ENCODE measurements around the gene PRUNE2. TPM values are rescaled to one million over a fixed set of nuclear protein-coding genes. Genes with fewer than 3 reads are reported as not detected.

Gene PRUNE2
- total RNA-seq, 2 experiments from 2014 or later, result 0.38 to 0.72 TPM

DNA sequence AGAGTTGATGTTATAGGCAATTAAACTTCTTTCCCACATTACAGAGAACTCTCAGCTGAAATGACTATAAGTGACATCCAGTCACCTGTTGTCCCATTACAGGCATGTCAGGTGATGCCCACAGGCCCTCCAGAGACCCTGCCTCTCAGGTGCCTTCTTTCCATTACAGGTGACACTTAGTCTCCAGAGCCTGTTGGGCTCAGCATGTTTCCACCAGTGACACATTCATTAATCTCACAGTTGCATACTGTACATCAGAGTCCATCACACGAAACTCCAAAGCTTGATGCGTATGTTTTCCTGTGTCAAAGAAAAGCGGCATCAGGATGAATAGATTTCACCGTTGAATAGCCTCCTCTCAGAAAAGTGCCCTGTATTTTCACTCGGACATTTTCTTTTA is 14.6 kb downstream of the PRUNE2 start:
- ChIA-PET POLR2A (no interaction called here), CTCF (interaction anchor here (1.3 kb wide), 1 partner anchor 81 kb away, joined by 3 read pairs; no protein-coding TSS in a partner anchor)
- Mint-ChIP-seq H3K4me3 (no peak overlapping the region), H3K4me1 (ENCODE audit: low read depth) (no peaks in the 10 kb centered on the region), H3K27ac (no peak overlapping the region), H3K9me3 (no peaks in the 10 kb centered on the region), H3K36me3 (ENCODE audit: low read depth) (no peaks in the 10 kb centered on the region), H3K27me3 (no peaks in the 10 kb centered on the region)
- TF ChIP-seq CTCF (IDR thresholded peaks at IDR 0.05), result no peak
- intact Hi-C loops (cut with micrococcal nuclease), result no loop called here
- no peak for ATAC-seq
- no peak for DNase-seq

- no peak overlapping the region for H3K27ac Mint-ChIP-seq
- no peaks in the 10 kb centered on the region for H3K27me3 Mint-ChIP-seq
- no peaks in the 10 kb centered on the region for H3K9me3 Mint-ChIP-seq
- ATAC-seq (no peak), DNase-seq (no peak)
- no peaks in the 10 kb centered on the region for H3K36me3 Mint-ChIP-seq (ENCODE audit: low read depth)
- no peak for TF ChIP-seq CTCF (IDR thresholded peaks at IDR 0.05)
- intact Hi-C loops (cut with micrococcal nuclease), result no loop called here
- no peaks in the 10 kb centered on the region for H3K4me1 Mint-ChIP-seq (ENCODE audit: low read depth)
- CTCF ChIA-PET, result no interaction called here
- H3K4me3 Mint-ChIP-seq, result no peak overlapping the region
- POLR2A ChIA-PET, result no interaction called here
Observed at GRCh38 chr9:76887951-76888350, 18.0 kb downstream of the PRUNE2 start.

- no peaks in the 10 kb centered on the region for H3K36me3 Mint-ChIP-seq (ENCODE audit: low read depth)
- ChIA-PET POLR2A (no interaction called here), CTCF (no interaction called here)
- no peaks in the 10 kb centered on the region for H3K9me3 Mint-ChIP-seq
- H3K4me1 Mint-ChIP-seq (ENCODE audit: low read depth), result no peaks in the 10 kb centered on the region
- no peaks in the 10 kb centered on the region for H3K27me3 Mint-ChIP-seq
- intact Hi-C loops (cut with micrococcal nuclease), result no loop called here
- no peak for ATAC-seq
- no peak overlapping the region for H3K27ac Mint-ChIP-seq
- DNase-seq, result no peak
- H3K4me3 Mint-ChIP-seq, result no peak overlapping the region
- no peak for TF ChIP-seq CTCF (IDR thresholded peaks at IDR 0.05)
Observed at GRCh38 chr9:76887003-76887821, 18.7 kb downstream of the PRUNE2 start.

DNA sequence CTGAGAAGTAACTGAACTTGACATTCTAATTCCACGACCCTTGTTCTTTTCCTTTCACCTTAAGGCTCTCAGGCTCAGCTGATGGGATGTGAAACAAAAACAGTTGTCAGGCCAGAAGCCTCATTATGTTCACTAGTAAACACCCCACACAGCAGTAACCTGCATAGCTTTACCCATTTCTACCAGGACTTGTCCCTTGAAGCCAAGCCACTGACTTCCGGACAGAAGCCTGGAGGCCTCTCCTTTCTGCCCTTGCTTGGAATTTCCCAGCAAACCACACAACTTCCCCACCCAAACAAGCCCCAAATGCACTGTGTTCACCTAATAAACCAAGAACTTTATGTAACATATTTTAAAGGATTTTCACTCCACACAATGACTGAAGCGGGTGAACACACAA is 19.6 kb downstream of the PRUNE2 start:
- Mint-ChIP-seq H3K27ac (no peak overlapping the region), H3K4me1 (ENCODE audit: low read depth) (no peaks in the 10 kb centered on the region), H3K36me3 (ENCODE audit: low read depth) (no peaks in the 10 kb centered on the region), H3K27me3 (no peaks in the 10 kb centered on the region), H3K9me3 (no peaks in the 10 kb centered on the region), H3K4me3 (no peak overlapping the region)
- TF ChIP-seq CTCF (IDR thresholded peaks at IDR 0.05), result no peak
- DNase-seq, result no peak
- ChIA-PET CTCF (no interaction called here), POLR2A (no interaction called here)
- intact Hi-C loops (cut with micrococcal nuclease), result no loop called here
- no peak for ATAC-seq

GRCh38 chr9:76884823-76885222 is 21.1 kb downstream of the PRUNE2 start:
- Mint-ChIP-seq H3K27me3 (no peaks in the 10 kb centered on the region), H3K27ac (no peak overlapping the region), H3K9me3 (no peaks in the 10 kb centered on the region), H3K36me3 (ENCODE audit: low read depth) (no peaks in the 10 kb centered on the region), H3K4me3 (no peak overlapping the region), H3K4me1 (ENCODE audit: low read depth) (no peaks in the 10 kb centered on the region)
- ATAC-seq (no peak), DNase-seq (no peak)
- TF ChIP-seq CTCF (IDR thresholded peaks at IDR 0.05), result no peak
- ChIA-PET CTCF (no interaction called here), POLR2A (no interaction called here)
- intact Hi-C loops (cut with micrococcal nuclease), result no loop called here

All from activated CD8-positive, alpha-beta T cell treated with anti-CD3 and anti-CD28 coated beads for 36 hours (primary cell).